Raji (cell line): ENCODE data around the gene TRIM47.

ENCODE experiments used
- POLR2A ChIP-seq: IDR thresholded peaks from 2 replicates; pipeline ENCODE4 v1.6.1; 2011; ENCODE audit warnings: low read depth, low read length, control low read depth; ENCODE audit not compliant: insufficient read depth

Gene TRIM47

DNA sequence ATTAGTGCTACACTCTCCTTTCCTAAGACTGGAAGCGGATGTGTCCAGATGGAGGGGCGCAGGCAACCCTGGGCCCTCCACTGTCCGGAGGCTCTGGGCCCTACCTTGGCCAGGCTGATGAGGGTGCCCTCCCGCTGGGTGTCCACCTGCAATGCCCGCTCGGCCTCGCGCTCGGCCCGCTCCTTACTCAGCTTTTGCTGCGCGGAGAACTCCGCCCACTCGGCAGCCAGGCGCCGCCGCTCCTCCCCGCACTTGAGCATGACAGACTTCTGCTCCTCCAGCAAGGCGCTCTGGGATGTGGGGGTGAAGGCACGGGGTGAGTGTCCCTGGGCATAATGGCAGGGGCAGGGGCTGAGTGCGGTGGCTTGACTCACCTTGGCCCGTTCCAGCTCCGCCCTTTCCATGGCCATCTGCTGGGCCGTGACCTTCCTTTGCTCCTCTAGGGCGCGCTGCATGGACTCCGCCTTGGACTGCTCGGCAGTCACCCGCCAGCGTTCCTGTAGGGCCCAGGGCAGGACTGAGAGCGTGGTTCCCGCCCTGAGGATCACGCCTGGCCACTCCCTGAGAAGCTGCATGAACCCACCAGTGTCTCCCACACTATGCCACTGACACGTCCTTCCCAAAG lies 36.4 kb upstream of the TRIM47 start:
- TF ChIP-seq POLR2A, result no peak

DNA sequence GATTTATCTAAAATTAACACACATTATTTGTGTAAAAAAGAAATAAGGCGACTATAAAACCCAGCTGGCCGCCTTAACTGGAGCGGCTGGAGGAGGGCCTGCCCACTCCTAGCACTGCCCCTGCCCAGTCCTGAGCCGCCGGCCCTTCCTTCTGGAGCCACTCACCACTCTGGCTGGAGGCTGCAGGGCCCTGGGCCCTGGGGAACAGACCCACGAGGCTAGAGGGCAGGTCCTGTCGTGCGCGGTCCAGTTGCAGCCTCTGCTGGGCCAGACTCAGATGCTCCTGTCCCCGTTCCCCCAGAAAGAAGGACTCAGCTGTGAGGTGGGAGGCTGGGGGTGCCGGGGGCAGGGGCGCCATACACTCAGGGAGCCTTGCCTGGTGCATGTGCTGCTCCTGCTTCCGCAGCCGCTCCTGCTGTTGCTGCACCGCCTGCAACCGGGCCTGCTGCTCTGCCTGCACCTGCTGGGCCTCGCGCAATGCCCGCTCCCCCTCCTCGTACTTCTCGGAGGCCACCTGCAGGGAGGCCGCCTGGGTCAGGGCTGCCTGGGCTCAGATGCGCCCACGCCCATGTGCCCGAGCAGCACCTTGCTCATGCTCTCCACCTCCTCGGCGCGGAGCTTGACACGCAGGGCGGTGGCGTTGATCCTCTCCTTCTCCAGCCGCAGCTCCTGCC lies 35.3 kb upstream of the TRIM47 start:
- no peak for TF ChIP-seq POLR2A

DNA sequence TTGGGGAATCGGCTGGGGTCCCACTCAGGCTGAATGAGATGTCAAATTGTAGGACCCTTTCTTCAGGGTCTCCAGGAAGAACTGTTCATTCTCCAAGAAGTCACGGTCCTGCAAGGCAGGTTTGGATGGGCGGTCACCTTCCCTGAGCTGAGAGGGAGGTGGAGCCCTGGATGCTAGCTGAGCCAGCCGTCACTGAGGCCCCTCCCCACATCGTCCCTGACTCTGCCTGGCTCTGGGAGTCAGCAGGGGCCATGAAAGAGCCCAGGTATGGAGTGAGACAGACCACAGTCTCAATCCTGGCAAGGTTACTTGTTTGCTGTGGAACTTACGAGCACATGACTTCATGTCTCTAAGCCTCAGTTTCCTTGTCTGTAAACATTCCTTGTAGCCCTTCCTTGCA lies 32.3 kb upstream of the TRIM47 start:
- no peak for TF ChIP-seq POLR2A

DNA sequence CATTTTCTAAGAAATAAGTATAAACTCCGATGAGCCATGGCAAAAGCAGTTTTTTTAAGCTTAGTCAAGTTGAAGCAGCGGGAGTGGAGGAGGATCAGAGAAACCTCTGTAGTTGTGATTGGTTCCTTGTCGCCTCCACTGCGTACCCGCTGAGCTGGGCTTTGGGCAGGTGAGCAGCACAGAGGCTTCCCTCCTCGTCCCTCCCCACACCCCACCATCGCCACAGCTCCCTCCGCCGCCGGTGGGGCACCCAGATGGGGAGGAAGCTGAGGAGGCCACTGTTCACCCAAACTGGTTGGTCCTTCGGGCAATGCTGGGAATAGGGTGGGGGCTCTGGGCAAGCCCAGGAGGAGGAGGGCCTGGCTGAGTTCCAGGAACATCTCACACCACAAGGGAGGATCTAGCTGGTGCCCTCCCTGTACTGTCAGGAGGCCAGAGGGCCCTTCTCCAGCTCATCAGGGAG lies 31.5 kb upstream of the TRIM47 start:
- no peak for TF ChIP-seq POLR2A

DNA sequence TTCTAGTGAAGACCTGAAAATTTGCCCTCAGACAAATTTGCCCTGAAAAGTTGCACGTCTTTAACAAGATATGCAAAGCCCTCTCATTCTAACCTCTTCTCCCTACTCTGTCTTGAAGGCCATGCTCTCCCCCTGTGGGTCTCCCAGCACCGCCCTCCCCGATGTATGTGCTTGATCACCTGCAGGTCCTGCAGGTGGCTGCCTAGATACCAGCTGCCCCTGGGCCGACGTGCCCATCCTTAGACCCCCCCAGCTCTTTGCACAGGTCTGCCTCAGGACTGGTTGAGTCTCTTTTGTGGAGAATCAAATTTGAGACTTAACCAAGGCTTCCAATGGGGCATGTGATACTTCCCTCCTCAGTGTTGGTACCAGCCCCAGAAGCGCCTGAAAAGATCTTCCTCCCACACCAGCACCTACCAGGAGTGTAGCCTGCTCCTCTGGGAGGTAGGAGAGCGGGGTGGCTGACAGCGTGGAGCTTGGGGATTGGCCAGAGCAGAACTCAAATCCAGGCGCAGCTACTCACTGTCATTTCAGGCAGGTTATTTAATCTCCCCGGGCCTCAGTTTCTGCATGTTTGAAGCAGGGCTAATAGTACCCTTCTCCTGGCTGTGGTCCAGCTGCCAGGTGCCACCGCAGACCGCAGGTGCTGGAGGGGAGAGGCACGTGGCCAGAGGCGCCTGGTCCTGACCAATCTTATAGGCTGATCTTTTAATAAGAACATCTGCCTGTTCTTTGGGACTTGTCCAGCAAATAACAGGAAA lies 30.9 kb upstream of the TRIM47 start:
- TF ChIP-seq POLR2A, result no peak

DNA sequence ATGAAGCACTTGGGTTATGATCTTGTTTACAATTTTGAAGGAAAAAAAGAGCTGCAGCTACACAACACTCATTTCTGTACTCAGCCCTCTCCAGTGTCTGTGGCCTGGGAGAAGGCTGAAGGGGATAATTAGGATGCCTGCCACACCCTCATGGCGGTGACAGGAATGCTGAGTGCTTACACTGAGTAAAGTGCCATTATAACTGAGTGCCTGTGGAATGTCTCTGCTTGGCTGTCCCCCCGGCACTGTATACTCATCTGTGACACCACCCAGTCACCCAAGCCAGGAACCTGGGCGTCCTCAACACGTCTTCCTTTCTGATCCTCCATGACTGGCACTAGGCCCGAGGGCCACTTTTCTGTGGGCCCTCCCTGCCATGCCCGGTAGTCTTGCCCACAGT lies 29.8 kb upstream of the TRIM47 start:
- no peak for TF ChIP-seq POLR2A

DNA sequence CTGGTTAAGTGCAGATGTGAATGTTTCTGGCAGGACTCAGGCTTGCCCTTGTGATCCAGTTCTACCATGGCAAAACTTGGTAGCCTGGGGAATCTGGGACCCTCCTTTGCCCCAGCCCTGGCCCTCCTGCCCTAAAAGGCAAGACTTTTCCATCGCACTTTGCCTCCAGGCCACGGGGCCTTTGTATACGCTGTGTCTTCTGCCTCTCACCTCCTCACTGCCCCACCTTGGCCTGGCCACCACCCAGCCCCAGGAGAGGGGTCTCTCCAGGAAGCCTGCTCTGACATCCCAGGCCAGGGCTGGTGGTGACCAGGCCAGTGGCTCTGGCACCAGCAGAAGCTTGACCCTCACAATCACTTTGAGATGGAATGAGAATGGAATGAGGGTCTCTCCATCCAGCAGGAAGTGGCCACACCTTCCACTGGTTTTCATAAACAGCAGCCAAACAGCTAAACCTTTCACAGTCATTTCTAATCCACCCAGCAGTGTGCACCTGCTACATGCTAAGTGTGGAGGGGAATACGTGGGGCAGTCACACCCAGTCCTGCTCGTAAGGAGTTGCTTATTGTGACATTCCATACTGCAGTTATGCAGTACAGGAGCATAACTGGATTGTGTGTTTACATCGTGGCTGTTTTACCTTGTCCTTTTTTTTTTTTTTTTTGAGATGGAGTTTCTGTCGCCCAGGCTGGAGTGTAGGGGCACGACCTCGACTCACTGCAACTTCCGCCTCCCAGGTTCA lies 27.9 kb upstream of the TRIM47 start:
- TF ChIP-seq POLR2A, result no peak

DNA sequence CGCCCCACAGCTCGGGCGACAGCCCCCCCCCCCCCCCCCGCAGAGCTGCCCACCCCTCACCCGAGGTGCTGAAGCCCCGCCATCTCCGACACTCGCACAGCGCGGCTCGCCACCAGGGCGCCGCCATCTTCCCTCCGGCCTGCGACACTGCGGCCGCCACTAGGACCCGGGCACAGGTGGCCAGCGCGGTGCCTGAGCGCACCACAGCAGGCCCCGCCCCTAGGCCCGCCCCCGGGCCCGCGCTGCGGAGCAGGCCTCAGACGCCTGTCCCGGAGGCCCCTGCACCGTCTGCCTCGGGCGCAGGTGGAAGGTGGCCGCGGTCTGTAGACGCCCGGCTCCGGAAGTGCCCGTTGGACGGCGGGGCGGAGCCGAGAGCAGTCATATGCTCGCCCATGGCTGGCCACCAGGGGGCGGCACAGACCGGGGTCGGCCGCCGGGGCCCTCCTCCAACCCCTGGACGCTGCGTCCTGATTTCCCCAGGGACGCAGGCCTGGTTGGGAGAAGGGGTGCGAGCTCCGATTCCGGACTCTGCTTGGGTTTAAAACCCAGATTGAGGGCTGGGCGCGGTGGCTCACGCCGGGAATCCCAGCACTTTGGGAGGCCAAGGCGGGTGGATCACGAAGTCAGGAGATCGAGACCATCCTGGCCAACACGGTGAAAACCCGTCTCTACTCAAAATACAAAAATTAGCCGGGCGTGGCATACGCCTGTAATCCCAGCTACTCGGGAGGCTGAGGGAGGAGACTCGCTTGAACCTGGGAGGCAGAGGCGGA lies 26.6 kb upstream of the TRIM47 start, which contains the start of gene MRPL38:
Gene MRPL38, minus strand, starts transcription at position 136 of the 773 bp plus-strand sequence. Its CDS starts 9 bp downstream, at position 127.
- TF ChIP-seq POLR2A, result peak; percentile 85

DNA sequence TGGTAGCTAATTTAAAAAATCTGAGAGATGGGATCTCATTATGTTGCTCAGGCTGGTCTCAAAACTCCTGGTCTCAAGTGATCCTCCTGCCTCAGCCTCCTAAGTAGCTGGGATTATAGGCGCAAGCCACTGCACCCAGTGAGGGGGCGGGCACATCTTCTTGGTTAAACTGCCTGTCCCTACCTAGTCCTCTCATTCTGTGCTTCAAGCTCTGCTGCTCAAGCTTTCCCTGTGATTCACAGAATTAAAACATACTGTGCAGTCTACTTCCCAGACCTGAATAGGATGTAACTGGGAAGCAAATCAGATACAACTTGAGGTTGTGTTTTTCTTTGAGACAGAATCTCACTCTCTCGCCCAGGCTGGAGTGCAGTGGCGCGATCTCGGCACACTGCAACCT lies 24.0 kb upstream of the TRIM47 start:
- no peak for TF ChIP-seq POLR2A

DNA sequence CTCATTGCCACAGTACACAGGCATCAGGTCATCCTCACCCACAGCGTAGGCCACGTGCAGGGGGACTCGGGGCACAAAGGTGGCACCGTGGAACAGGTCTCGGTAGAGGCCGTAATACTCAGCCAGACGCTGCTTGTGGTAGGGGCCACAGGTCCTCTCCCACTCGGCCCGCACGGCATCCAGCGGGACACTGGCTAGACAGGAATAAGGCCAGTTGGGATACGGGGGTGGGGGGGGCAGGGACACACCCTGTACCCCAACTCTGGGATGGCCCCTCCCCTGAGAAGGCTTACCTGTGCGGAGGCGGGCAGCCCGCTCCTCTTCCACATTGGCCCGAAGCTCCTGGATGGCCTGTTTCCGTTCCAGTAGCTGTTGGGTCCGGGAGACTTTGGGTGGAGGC lies 23.3 kb upstream of the TRIM47 start:
- TF ChIP-seq POLR2A, result no peak

DNA sequence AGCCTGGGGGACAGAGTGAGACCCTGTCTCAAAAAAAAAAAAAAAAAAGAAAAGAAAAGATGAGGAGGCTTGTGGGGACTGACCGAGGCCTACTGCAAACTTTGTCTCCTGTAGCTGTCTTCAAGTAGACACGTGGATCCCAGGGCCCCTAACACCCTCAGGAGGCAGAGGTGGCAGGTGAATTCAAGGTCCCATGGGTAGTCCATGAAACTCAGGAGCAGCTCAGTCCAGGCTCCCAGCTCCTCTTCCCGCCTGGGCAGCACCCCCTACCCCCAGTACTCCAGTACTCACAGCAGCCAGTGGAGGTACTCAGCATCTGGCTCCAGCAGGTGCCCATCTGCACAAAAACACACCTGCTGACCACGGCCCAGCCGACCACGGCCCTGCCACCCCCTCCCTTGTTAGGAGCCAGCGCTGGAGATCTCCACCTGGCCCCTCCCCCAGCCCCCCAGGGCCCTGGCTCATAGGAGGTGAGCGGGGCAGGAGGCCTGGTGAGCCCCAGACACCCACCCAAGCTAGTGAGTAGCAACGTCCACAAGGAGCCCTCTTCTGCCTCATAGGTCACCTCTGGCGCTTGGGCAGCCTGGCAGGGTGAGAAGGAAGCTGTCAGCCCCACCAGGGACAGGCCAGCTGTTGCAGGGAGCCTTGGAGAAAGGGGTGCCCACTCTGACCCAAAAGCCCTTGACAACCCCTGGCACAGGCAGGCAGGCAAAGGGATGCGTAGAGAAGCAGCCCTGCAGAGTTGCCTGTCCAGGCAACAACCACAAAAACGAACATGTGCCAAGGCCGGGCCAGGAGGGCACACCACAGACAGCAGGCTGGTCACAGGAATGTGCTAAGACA lies 22.5 kb upstream of the TRIM47 start:
- no peak for TF ChIP-seq POLR2A

DNA sequence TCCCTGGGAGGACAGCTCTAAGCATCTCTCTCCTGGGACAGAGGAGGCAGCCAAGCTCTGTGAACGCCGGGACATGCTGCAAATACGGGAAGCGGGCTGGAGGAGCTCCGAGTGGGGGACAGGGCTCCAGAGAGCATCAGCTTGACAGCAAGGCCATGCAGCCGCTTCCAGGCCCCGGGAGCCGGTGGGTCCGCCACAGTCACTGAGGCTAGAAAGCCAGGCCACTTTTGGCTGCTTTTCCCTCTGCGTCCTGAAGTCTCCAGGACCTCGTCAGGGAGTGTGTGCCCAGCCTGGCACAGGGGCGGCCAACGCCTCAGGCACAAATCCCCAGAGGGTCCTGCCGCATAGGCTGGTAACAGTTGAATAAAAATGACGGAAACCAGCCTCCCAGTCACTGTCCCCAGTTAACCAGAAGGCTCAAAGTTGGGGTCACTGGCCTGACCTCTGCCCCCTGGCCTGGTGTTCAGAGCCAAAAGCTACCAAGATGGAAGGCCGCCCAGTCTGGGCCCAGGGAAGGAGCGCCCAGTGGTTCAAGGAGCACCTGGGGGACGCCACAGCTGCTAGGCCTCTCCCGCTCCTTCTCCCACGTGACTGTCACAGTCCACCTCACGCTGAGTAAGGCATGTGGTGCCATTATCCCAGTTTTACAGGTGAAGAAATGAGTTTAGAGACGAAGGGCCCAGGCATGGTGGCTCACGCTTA lies 21.5 kb upstream of the TRIM47 start:
- TF ChIP-seq POLR2A, result no peak

DNA sequence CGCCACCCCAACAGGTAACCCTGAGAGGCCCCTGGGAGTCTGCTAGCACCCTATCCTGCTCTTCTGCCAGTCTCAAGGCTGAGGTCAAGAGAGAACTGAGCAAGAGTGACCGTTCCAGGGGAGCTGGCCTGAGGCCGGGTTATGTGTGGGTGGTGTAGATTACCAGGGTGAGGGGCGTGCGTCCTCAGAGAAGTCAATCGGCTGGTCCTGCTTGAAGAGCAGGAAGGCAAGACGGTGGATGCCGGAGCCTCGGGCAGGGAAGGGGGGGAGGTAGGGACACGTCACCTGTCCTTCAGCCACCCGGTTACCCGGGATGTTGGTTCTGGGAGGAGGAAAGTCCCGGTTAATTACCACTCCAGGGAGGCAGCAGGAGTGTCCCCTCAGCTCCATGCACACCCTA lies 21.0 kb upstream of the TRIM47 start:
- no peak for TF ChIP-seq POLR2A
